HepG2 (cell line): ENCODE results near the gene ARHGAP20. TPM values are rescaled to one million over a fixed set of nuclear protein-coding genes. Genes with fewer than 3 reads are reported as not detected.

Experiments used
- ATAC-seq: fragments of 200-7000 bp; cut with Tn5 transposase; 3 replicates; pipeline ENCODE4 v1.9.1; 2020; ENCODE audit warnings: mild to moderate bottlenecking, moderate library complexity
- BruUV-seq: library from RNA; stranded (reverse); fragments of 400-500 nt; replicated peaks from 2 replicates; lab custom pipeline; 2021; lab: Mats Ljungman, UMichigan
- CTCF ChIA-PET: fragments of 300-600 bp; formaldehyde crosslinking; extraction: SDS; loops from one replicate; lab custom pipeline; 2021; ENCODE audit warnings: low total read pairs, inconsistent platforms, low intra/inter-chr PET ratio; lab: Yijun Ruan, JAX
- POLR2A ChIA-PET: fragments of 350-600 bp; sonication (Branson Sonifier 250); formaldehyde crosslinking; loops from one replicate; lab custom pipeline; 2020; ENCODE audit warnings: antibody characterized with exemption, inconsistent platforms; lab: Yijun Ruan, JAX
- DNase-seq: peaks from one replicate; pipeline ENCODE4 v3.0.0-alpha.2; 2015; ENCODE audit warnings: low spot score
- FAIRE-seq: peaks from 3 replicates; lab custom pipeline; 2011; peaks lifted over from hg19 to GRCh38; lab: Jason Lieb, UNC
- H2AFZ ChIP-seq: one replicate; pipeline ENCODE4 v1.6.1; 2011; ENCODE audit warnings: low read length, inconsistent platforms
- H3K27ac ChIP-seq: fragments of 300-600 bp; 3 replicates; pipeline ENCODE4 v1.8.0; 2011; ENCODE audit warnings: mixed run types, mild to moderate bottlenecking, mixed read lengths, low read length, inconsistent platforms; ENCODE audit not compliant: insufficient read depth; ENCODE audit errors: extremely low read length
- H3K27me3 ChIP-seq, 2 experiments: fragments of 200-600 bp in 1 of 2; 2 replicates in 1 of 2; 3 replicates in 1 of 2; pipeline versions ENCODE4 v1.6.0 to v1.8.0; 2011; ENCODE audit warnings: low read length in 2 of 2, mild to moderate bottlenecking in 2 of 2, moderate library complexity in 2 of 2, inconsistent platforms in 1 of 2; ENCODE audit not compliant: insufficient read depth in 2 of 2, control insufficient read depth in 1 of 2
- H3K36me3 ChIP-seq, 2 experiments: fragments of 200-600 bp in 1 of 2; replicated peaks in 1 of 2; 2 replicates in 1 of 2; 3 replicates in 1 of 2; pipeline versions ENCODE4 v1.5.1 to v1.8.0; 2011; ENCODE audit warnings: low read length in 2 of 2, inconsistent platforms in 1 of 2; ENCODE audit not compliant: insufficient read depth in 2 of 2, control insufficient read depth in 1 of 2
- H3K4me1 ChIP-seq: 2 replicates; pipeline ENCODE4 v1.5.1; 2012; ENCODE audit warnings: low read length, inconsistent platforms; ENCODE audit not compliant: insufficient read depth
- H3K4me2 ChIP-seq: 2 replicates; pipeline ENCODE4 v1.6.0; 2011; ENCODE audit warnings: low read depth, low read length, inconsistent platforms
- H3K4me3 ChIP-seq, 3 experiments: fragments of 200-600 bp in 1 of 3; sonication (generic), shearing (Covaris generic) in 1 of 3; replicated peaks in 1 of 3; 2 replicates each; pipeline ENCODE4 v1.5.1; 2011 to 2016; ENCODE audit warnings: low read length in 3 of 3, inconsistent platforms in 2 of 3, low read depth in 2 of 3, mild to moderate bottlenecking in 2 of 3, control low read depth in 1 of 3, mixed read lengths in 1 of 3; ENCODE audit not compliant: insufficient read depth in 1 of 3
- H3K79me2 ChIP-seq: one replicate; pipeline ENCODE4 v1.6.1; 2011; ENCODE audit warnings: low read length, inconsistent platforms; ENCODE audit not compliant: insufficient read depth
- H3K9ac ChIP-seq: 2 replicates; pipeline ENCODE4 v1.6.0; 2011; ENCODE audit warnings: mild to moderate bottlenecking, low read depth, low read length, inconsistent platforms; ENCODE audit not compliant: insufficient read depth
- H3K9me3 ChIP-seq: 2 replicates; pipeline ENCODE4 v1.5.1; 2012; ENCODE audit warnings: mild to moderate bottlenecking, low read length
- H4K20me1 ChIP-seq: 2 replicates; pipeline ENCODE4 v1.6.0; 2011; ENCODE audit warnings: inconsistent platforms, mild to moderate bottlenecking, low read length, moderate library complexity; ENCODE audit not compliant: insufficient read depth
- GRHL1 ChIP-seq: sonication (generic); formaldehyde crosslinking; conservative IDR thresholded peaks from 2 replicates; pipeline ENCODE4 v1.8.0; 2022; ENCODE audit warnings: missing genetic modification reagents
- MED13 ChIP-seq: sonication (generic); formaldehyde crosslinking; IDR thresholded peaks from 2 replicates; pipeline ENCODE4 v1.5.0; 2020; ENCODE audit warnings: missing genetic modification reagents
- ZNF652 ChIP-seq: IDR thresholded peaks from 2 replicates; pipeline ENCODE4 v1.6.1; 2016; ENCODE audit warnings: low read depth, borderline replicate concordance
- WGBS: methylation state at CpG from one replicate; pipeline ENCODE4 v1.1.6; 2017; ENCODE audit warnings: low lambda C conversion rate; 5-methylcytosine and 5-hydroxymethylcytosine counted together
- in situ Hi-C: cut with HindIII; loops from 2 replicates; pipeline ENCODE4 v1.10.0; 2017; ENCODE audit warnings: low pct_unique_long_range_greater_than_20kb; ENCODE audit not compliant: extremely low pct_ligation_motif_present
- intact Hi-C: fragments of 100-400 bp; cut with micrococcal nuclease; formaldehyde crosslinking; loops from one replicate; pipeline ENCODE4 v1.10.0; 2022; ENCODE audit not compliant: unreplicated experiment
- polyA plus RNA-seq, 8 experiments: library from polyadenylated mRNA; depleted of rRNA in 3 of 8; stranded (reverse) in 7 of 8; unstranded in 1 of 8; fragments of >200 nt; fragmentation: Illumina TruSeq in 4 of 8; extraction: Trizol in 4 of 8; gene quantifications; 2 replicates each; pipeline versions ENCODE4 v1.2.1 to v1.2.3, GENCODE V29; 2011 to 2016; ENCODE audit warnings: low read depth in 4 of 8, missing spikeins in 1 of 8, mixed read lengths in 1 of 8; ENCODE audit not compliant: insufficient read depth in 1 of 8
- total RNA-seq, 5 experiments: library from RNA; depleted of rRNA; stranded (reverse); fragments of >200 nt; fragmentation: Illumina TruSeq; extraction: Trizol; gene quantifications; 2 replicates each; pipeline ENCODE4 v1.2.3, GENCODE V29; 2016; ENCODE audit warnings: low read depth in 1 of 5

The ARHGAP20 gene
- total and polyA plus RNA-seq, 2 of the 13 experiments (the other 11 are each of a cell fraction or from before 2014, with no cell fraction given): not detected

- H3K27ac ChIP-seq: no peak overlapping the region
- 3% methylated on average over 3 of the region's 3 CpGs for WGBS
- ChIA-PET POLR2A (no interaction called here), CTCF (no interaction called here)
- DNase-seq: no peak
- ATAC-seq: no peak
- no peaks in the 10 kb centered on the region for H3K27me3 ChIP-seq
- no peaks in the 10 kb centered on the region for H3K9me3 ChIP-seq
- no peak overlapping the region for H3K9ac ChIP-seq
- no TSS peak for BruUV-seq
- H3K4me2 ChIP-seq: no peak overlapping the region
- in situ Hi-C loops: no loop called here
- H4K20me1 ChIP-seq: no peaks in the 10 kb centered on the region
- H3K36me3 ChIP-seq: no peaks in the 10 kb centered on the region
- H2AFZ ChIP-seq: no peak overlapping the region
- FAIRE-seq: no peak
- no peak for TF ChIP-seq GRHL1 (CRISPR knock-in tag)
- H3K4me1 ChIP-seq: peaks cover 6% of the 10 kb centered on the region
- no peaks in the 10 kb centered on the region for H3K79me2 ChIP-seq
- intact Hi-C loops: no loop called here
- no peak overlapping the region for H3K4me3 ChIP-seq
Observed at GRCh38 chr11:110759972-110760381, 47.7 kb upstream of the ARHGAP20 start.

GRCh38 chr11:110757962-110758755 is 45.9 kb upstream of the ARHGAP20 start:
- H3K27ac ChIP-seq: no peak overlapping the region
- H4K20me1 ChIP-seq: no peaks in the 10 kb centered on the region
- H2AFZ ChIP-seq: no peak overlapping the region
- H3K4me2 ChIP-seq: no peak overlapping the region
- no peak overlapping the region for H3K9ac ChIP-seq
- in situ Hi-C loops (no loop called here), intact Hi-C loops (no loop called here)
- TF ChIP-seq MED13 (CRISPR knock-in tag): no peak
- TF ChIP-seq ZNF652: peak; percentile 35; the same call in 1 of the 2 replicates
- peaks cover 3% of the 10 kb centered on the region; the same call in 1 of the 2 replicates for H3K9me3 ChIP-seq
- H3K27me3 ChIP-seq: no peaks in the 10 kb centered on the region
- DNase-seq (no peak), ATAC-seq (no peak), FAIRE-seq (no peak)
- H3K36me3 ChIP-seq: no peaks in the 10 kb centered on the region
- ChIA-PET POLR2A (no interaction called here), CTCF (no interaction called here)
- no TSS peak for BruUV-seq
- 46% methylated on average over 2 of the region's 2 CpGs for WGBS
- H3K4me3 ChIP-seq: no peak overlapping the region
- H3K79me2 ChIP-seq: no peaks in the 10 kb centered on the region
- no peaks in the 10 kb centered on the region for H3K4me1 ChIP-seq
